PFSK-1 (cell line): ENCODE measurements around the gene PRKCQ.

ENCODE experiments used
- FOXP2 ChIP-seq: optimal IDR thresholded peaks from 2 replicates; pipeline ENCODE3; 2011; ENCODE audit warnings: borderline replicate concordance, control low read depth, inconsistent platforms; ENCODE audit not compliant: insufficient read depth; ENCODE audit errors: extremely low read length, extremely low read depth
- POLR2AphosphoS5 ChIP-seq: IDR thresholded peaks from 2 replicates; pipeline ENCODE4 v1.6.1; 2012; ENCODE audit warnings: low read depth, mild to moderate bottlenecking, control low read depth, low read length, moderate library complexity
- SIN3A ChIP-seq: IDR thresholded peaks from 2 replicates; pipeline ENCODE4 v1.6.1; 2012; ENCODE audit warnings: mild to moderate bottlenecking, low read length, moderate library complexity, borderline replicate concordance; ENCODE audit not compliant: insufficient read depth
- TAF1 ChIP-seq: IDR thresholded peaks from 2 replicates; pipeline ENCODE4 v1.6.1; 2012; ENCODE audit warnings: low read length, control low read depth, borderline replicate concordance; ENCODE audit not compliant: insufficient read depth
- TF ChIP-seq, protein P1 (sequence below), 2 experiments: IDR thresholded peaks; 2 replicates each; pipeline versions ENCODE4 v1.6.1 to v1.8.0; 2011 to 2012; ENCODE audit warnings: low read depth in 2 of 2, low read length in 2 of 2, control low read depth in 1 of 2, inconsistent platforms in 1 of 2, mild to moderate bottlenecking in 1 of 2, moderate library complexity in 1 of 2; ENCODE audit not compliant: insufficient read depth in 1 of 2

The PRKCQ gene

DNA sequence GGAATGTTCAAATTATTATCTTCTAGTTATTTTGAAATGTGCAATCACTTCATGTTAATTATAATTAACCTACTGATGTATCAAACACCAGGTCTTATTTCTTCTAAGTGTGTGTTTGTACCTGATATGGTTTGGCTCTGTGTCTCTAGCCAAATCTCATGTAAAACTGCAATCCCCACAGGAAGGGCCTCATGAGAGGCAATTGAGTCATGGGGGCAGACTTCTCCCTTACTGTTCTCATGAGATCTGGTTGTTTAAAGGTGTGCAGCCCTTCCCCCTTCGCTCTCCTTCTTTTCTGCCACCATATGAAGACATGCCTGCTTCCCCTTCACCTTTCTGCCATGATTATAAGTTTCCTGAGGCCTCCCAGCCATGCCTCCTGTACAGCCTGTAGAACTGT is 18.6 kb upstream of the PRKCQ start:
- TF ChIP-seq TAF1, result no peak
- no peak for TF ChIP-seq FOXP2
- TF ChIP-seq, protein P1, sequence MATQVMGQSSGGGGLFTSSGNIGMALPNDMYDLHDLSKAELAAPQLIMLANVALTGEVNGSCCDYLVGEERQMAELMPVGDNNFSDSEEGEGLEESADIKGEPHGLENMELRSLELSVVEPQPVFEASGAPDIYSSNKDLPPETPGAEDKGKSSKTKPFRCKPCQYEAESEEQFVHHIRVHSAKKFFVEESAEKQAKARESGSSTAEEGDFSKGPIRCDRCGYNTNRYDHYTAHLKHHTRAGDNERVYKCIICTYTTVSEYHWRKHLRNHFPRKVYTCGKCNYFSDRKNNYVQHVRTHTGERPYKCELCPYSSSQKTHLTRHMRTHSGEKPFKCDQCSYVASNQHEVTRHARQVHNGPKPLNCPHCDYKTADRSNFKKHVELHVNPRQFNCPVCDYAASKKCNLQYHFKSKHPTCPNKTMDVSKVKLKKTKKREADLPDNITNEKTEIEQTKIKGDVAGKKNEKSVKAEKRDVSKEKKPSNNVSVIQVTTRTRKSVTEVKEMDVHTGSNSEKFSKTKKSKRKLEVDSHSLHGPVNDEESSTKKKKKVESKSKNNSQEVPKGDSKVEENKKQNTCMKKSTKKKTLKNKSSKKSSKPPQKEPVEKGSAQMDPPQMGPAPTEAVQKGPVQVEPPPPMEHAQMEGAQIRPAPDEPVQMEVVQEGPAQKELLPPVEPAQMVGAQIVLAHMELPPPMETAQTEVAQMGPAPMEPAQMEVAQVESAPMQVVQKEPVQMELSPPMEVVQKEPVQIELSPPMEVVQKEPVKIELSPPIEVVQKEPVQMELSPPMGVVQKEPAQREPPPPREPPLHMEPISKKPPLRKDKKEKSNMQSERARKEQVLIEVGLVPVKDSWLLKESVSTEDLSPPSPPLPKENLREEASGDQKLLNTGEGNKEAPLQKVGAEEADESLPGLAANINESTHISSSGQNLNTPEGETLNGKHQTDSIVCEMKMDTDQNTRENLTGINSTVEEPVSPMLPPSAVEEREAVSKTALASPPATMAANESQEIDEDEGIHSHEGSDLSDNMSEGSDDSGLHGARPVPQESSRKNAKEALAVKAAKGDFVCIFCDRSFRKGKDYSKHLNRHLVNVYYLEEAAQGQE (IDR thresholded peaks at IDR 0.05; ENCODE audit: insufficient read depth in 1 of 2, low read depth in 2 of 2, low read length in 2 of 2), result no peak
- TF ChIP-seq POLR2AphosphoS5, result no peak
- TF ChIP-seq SIN3A, result no peak

DNA sequence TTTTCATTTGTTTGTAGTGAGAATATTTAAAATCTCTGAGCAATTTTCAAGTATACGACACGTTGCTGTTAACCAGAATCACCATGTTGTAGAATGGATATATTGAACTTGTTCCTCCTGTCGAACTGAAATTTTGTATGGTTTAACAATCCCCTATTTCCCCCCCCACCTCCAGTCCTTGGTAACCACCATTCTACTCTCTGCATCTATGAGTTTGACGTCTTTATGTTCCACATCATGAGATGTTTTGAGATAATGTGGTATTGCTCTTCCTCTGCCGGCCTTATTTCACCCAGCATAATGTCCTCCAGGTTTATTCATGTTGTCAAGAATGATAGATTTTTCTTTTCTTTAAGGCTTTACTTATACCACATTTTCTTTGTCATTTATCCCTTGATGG is 17.4 kb upstream of the PRKCQ start:
- no peak for TF ChIP-seq FOXP2

DNA sequence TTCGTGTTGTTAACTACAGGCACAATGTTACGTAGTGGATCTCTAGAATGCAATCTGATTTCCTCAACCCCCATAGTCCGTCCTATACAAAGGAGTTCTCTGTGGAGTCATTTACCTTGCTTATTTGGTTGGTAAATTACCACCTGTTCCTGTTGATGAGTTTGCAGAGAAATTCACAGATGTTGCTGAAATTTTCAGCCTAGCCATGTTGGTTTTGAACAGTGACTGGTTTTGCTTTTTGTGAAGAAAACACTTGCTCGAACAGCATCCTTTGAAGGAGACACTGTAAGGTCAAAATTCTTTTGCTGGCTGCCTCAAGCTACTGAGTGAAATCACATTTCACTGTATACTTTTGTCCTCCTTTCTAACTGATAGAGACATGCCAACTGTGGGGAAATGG is 15.4 kb upstream of the PRKCQ start:
- no peak for TF ChIP-seq SIN3A
- no peak for TF ChIP-seq TAF1
- no peak for TF ChIP-seq POLR2AphosphoS5
- no peak for TF ChIP-seq FOXP2
- TF ChIP-seq, protein P1 (IDR thresholded peaks at IDR 0.05; ENCODE audit: insufficient read depth in 1 of 2, low read depth in 2 of 2, low read length in 2 of 2), result no peak

DNA sequence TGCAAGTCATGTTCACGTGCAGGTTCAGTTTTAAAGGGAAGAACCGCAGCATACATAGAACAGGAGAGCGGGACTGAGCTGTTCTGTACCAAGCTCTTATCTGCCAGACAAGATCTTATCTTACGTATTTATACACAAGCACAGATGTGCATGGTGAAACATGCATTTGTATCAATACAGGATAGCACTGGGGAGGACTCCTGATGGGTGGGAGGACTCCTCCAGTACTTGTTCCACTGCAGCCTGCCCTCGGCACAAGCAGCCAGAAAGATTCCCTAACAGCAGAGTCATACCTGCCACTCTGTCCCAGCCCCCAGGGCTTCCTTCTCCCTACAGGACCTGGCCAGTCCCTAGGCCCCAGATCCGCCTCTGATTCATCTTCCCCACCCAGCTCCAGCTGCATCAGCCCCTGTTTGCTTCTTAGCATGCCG is 13.2 kb upstream of the PRKCQ start:
- TF ChIP-seq, protein P1 (IDR thresholded peaks at IDR 0.05; ENCODE audit: insufficient read depth in 1 of 2, low read depth in 2 of 2, low read length in 2 of 2), result no peak
- no peak for TF ChIP-seq TAF1

DNA sequence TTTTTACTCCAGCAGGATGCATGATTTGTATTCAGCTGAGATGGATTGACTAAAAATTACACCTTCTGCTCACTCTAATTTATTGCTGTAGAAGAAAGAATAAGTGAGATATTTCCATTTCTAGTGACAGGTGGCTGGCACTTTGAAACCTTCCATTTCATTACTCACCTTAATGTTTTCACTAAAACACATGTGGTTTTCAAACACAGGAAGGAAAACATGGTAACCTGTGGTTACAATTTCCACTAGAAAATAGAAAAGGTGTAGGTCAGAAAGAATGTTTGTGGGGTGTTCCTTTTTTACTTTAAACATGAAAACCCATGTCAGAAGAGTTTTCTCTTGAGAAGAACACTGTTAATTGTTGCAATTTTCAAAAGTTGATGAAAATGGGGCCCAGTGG is 12.0 kb upstream of the PRKCQ start:
- TF ChIP-seq, protein P1 (IDR thresholded peaks at IDR 0.05; ENCODE audit: insufficient read depth in 1 of 2, low read depth in 2 of 2, low read length in 2 of 2), result no peak
- no peak for TF ChIP-seq TAF1
- TF ChIP-seq SIN3A, result no peak
- no peak for TF ChIP-seq FOXP2
- no peak for TF ChIP-seq POLR2AphosphoS5

DNA sequence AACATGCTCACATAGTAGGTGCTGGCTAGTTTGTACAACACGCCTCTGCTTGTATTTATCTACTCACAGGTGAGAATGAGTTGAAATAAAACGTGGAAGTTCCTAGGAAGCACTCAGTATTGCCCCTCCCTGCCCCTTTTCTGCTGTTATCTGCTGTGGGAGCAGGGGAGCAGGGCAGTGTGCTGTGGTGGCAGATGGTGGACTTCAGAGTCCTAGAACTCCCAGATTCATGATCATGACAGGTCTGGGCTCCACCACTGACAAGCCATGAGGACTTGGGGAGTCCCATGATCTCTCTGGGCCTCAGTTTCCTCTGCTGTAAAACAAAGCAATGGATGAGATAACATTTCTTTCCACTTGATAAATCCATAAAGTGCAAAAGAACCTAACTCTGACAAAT is 11.6 kb upstream of the PRKCQ start:
- TF ChIP-seq, protein P1 (IDR thresholded peaks at IDR 0.05; ENCODE audit: insufficient read depth in 1 of 2, low read depth in 2 of 2, low read length in 2 of 2), result no peak
- TF ChIP-seq SIN3A (no peak), POLR2AphosphoS5 (no peak), FOXP2 (no peak), TAF1 (no peak)
